OCI-LY3 (cell line): ENCODE results near the gene OR10H1.
"Not testable (repeated sequence)": the region's sequence is repeated elsewhere in the genome, so short reads cannot be mapped to it uniquely, and the experiment has no call there.

Experiments
- H2AFZ ChIP-seq: fragments of 200-600, 300-600 bp; shearing (Covaris generic); 2 replicates; pipeline ENCODE4 v1.6.0; 2014; ENCODE audit warnings: antibody characterized with exemption, low read depth, low read length
- H3K27ac ChIP-seq: fragments of 200-600, 300-600 bp; sonication (generic); 2 replicates; pipeline ENCODE4 v1.5.1; 2014; ENCODE audit warnings: mild to moderate bottlenecking, low read length, moderate library complexity, mixed read lengths
- H3K27me3 ChIP-seq: fragments of 200-600, 300-600 bp; sonication (generic); 2 replicates; pipeline ENCODE4 v1.6.1; 2014; ENCODE audit warnings: low read depth, low read length, mixed read lengths
- H3K36me3 ChIP-seq: fragments of 200-600, 300-600 bp; sonication (generic); replicated peaks from 2 replicates; pipeline ENCODE3; 2014; ENCODE audit warnings: low read depth, low read length, mixed read lengths
- H3K4me1 ChIP-seq: fragments of 300-600, 200-600 bp; sonication (generic); 2 replicates; pipeline ENCODE4 v1.6.1; 2014; ENCODE audit warnings: low read length, mixed read lengths
- H3K4me2 ChIP-seq: fragments of 200-600, 300-600 bp; sonication (generic); 2 replicates; pipeline ENCODE4 v1.6.1; 2014; ENCODE audit warnings: low read length, mixed read lengths
- H3K4me3 ChIP-seq: fragments of 300-600, 200-600 bp; sonication (generic); 2 replicates; pipeline ENCODE4 v1.5.1; 2014; ENCODE audit warnings: antibody characterized with exemption, mild to moderate bottlenecking, low read length, moderate library complexity
- H3K79me2 ChIP-seq: fragments of 300-600, 200-600 bp; shearing (Covaris generic); 2 replicates; pipeline ENCODE4 v1.6.1; 2014; ENCODE audit warnings: mild to moderate bottlenecking, low read length, mixed read lengths
- H3K9ac ChIP-seq: fragments of 300-600, 200-600 bp; shearing (Covaris generic); 2 replicates; pipeline ENCODE4 v1.6.0; 2014; ENCODE audit warnings: mild to moderate bottlenecking, low read length, moderate library complexity
- H3K9me3 ChIP-seq: fragments of 200-600, 300-600 bp; shearing (Covaris generic); 2 replicates; pipeline ENCODE4 v1.6.1; 2014; ENCODE audit warnings: low read length, mixed read lengths; ENCODE audit not compliant: insufficient read depth
- H4K20me1 ChIP-seq: fragments of 200-600, 300-600 bp; sonication (generic); 2 replicates; pipeline ENCODE4 v1.6.1; 2016; ENCODE audit warnings: low read length, mixed read lengths; ENCODE audit not compliant: insufficient read depth
- EZH2phosphoT487 ChIP-seq: fragments of 200-600 bp; shearing (Covaris generic); IDR thresholded peaks from 2 replicates; pipeline ENCODE4 v1.6.1; 2018; ENCODE audit warnings: antibody characterized with exemption, mixed run types, low read depth
- TF ChIP-seq, protein P1 (sequence below): fragments of 200-600, 300-600 bp; sonication (generic); IDR thresholded peaks from 2 replicates; pipeline ENCODE4 v1.5.1; 2014; ENCODE audit warnings: antibody characterized with exemption, low read length, low read depth

OR10H1 gene

DNA sequence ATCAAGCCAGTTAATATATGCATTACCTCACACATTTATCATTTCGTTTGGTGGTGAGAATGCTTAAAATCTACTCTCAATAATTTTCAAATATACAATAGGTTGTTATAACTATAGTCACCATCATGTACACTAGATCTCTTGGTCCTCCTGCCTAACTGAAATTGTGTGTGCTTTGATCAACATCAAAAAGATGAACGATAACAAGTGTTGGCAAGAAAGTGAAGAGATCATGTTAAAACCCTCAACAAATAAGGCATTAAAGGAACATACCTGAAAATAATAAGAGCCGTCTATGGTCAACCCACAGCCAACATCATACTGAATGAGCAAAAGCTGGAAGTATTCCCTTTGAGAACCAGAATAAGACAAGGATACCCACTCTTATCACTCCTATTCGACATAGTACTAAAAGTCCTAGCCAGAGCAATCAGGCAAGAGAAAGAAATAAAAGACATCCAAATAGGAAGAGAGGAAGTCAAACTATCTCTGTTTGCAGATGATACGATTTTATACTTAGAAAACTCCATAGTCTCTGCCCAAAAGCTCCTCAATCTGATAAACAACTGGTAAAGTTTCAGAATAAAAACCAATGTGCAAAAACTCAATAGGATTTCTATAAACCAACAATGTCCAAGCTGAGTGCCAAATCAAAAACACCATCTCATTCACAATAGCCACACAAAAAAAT is 27.9 kb upstream of the OR10H1 start:
- Histone ChIP-seq H3K36me3 (no peaks in the 10 kb centered on the region), H3K4me2 (no peak overlapping the region), H3K4me3 (no peak overlapping the region), H3K27me3 (peaks cover 18% of the 10 kb centered on the region), H3K9me3 (no peaks in the 10 kb centered on the region), H2AFZ (no peak overlapping the region), H3K79me2 (no peaks in the 10 kb centered on the region), H3K4me1 (no peaks in the 10 kb centered on the region), H3K9ac (no peak overlapping the region), H4K20me1 (no peaks in the 10 kb centered on the region), H3K27ac (no peak overlapping the region)
- TF ChIP-seq, protein P1, sequence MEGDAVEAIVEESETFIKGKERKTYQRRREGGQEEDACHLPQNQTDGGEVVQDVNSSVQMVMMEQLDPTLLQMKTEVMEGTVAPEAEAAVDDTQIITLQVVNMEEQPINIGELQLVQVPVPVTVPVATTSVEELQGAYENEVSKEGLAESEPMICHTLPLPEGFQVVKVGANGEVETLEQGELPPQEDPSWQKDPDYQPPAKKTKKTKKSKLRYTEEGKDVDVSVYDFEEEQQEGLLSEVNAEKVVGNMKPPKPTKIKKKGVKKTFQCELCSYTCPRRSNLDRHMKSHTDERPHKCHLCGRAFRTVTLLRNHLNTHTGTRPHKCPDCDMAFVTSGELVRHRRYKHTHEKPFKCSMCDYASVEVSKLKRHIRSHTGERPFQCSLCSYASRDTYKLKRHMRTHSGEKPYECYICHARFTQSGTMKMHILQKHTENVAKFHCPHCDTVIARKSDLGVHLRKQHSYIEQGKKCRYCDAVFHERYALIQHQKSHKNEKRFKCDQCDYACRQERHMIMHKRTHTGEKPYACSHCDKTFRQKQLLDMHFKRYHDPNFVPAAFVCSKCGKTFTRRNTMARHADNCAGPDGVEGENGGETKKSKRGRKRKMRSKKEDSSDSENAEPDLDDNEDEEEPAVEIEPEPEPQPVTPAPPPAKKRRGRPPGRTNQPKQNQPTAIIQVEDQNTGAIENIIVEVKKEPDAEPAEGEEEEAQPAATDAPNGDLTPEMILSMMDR: no peak
- TF ChIP-seq EZH2phosphoT487: no peak

DNA sequence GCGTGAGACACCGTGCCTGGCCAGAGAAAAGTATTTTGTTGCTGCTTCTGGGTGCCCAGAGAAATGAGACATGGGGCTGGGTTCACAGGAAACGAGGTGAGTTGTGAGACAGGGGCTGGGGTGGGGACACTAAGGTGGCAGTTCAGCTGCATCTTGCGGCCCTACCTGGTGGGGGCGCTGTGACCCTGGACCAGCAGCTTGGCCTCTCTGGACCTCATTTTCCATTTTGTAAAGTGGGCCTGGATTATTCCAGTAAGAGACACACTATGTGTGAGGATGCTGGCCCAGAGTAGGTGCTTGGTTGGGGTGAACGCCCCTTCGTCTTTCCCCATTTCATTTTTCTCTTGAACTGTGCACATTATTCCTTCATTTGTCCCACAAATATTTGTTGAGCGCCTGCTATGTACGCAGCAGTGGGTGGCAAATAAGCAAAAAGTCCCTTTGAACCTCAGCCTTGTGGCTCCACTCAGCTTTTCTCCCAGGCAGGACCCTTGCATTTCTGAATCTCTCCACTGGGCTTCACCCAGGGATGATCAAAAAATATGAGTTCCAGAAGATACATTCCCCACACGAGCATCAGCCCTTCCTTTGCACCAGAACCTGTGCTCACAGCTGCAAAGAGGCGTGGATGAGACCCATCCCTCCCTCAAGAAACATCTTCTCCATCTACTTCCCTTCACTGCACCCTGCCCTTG is 26.6 kb upstream of the OR10H1 start:
- H3K36me3 ChIP-seq: no peaks in the 10 kb centered on the region
- H3K27me3 ChIP-seq: peaks cover 18% of the 10 kb centered on the region
- no peak overlapping the region for H3K9ac ChIP-seq
- H4K20me1 ChIP-seq: no peaks in the 10 kb centered on the region
- no peaks in the 10 kb centered on the region for H3K79me2 ChIP-seq
- H3K4me2 ChIP-seq: no peak overlapping the region
- no peak overlapping the region for H2AFZ ChIP-seq
- no peak overlapping the region for H3K4me3 ChIP-seq
- no peaks in the 10 kb centered on the region for H3K4me1 ChIP-seq
- no peak overlapping the region for H3K27ac ChIP-seq
- no peaks in the 10 kb centered on the region for H3K9me3 ChIP-seq
- no peak for TF ChIP-seq EZH2phosphoT487
- TF ChIP-seq, protein P1: peak; percentile 30

DNA sequence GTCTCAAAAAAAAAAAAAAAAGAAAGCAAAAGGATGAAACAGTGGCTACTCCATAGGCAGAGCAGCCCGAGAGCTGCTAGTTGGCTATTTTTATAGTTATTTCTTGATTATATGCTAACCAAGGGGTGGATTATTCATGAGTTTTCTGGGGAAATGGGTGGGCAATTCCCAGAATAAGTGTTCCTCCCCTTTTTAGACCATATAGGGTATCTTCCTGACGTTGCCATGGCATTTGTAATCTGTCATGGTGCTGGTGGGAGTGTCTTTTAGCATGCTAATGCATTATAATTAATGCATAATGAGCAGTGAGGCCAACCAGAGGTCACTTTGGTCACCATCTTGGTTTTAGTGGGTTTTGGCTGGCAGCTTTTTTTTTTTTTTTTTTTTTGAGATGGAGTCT is 25.4 kb upstream of the OR10H1 start:
- peaks cover 9% of the 10 kb centered on the region; the same call in 1 of the 2 replicates for H3K27me3 ChIP-seq
- no peak overlapping the region for H3K9ac ChIP-seq
- peaks cover 3% of the 10 kb centered on the region; the same call in 1 of the 2 replicates for H3K4me1 ChIP-seq
- no peak overlapping the region for H3K4me2 ChIP-seq
- no peak overlapping the region for H3K27ac ChIP-seq
- no peaks in the 10 kb centered on the region for H4K20me1 ChIP-seq
- no peak overlapping the region for H3K4me3 ChIP-seq
- TF ChIP-seq, protein P1: no peak
- no peak for TF ChIP-seq EZH2phosphoT487
- H2AFZ ChIP-seq: no peak overlapping the region
- no peaks in the 10 kb centered on the region for H3K36me3 ChIP-seq
- H3K9me3 ChIP-seq: no peaks in the 10 kb centered on the region
- no peaks in the 10 kb centered on the region for H3K79me2 ChIP-seq

DNA sequence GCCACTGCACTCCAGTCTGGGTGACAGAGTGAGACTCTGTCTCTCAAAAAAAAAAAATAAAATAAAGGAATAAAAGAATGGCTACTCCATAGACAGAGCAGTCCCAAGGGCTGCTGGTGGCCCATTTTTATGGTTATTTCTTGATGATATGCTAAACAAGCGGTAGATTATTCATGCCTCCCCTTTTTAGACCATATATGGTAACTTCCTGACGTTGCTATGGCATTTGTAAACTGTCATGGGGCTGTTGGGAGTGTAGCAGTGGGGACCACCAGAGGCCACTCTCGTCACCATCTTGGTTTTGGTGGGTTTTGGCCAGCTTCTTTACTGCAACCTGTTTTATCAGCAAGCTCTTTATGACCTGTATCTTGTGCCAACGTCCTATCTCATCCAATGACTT is 24.4 kb upstream of the OR10H1 start:
- not testable (repeated sequence) for H3K36me3 ChIP-seq, H3K27me3 ChIP-seq, H3K79me2 ChIP-seq, H2AFZ ChIP-seq, H3K4me3 ChIP-seq, H3K9ac ChIP-seq, H3K27ac ChIP-seq, H3K4me1 ChIP-seq, H3K9me3 ChIP-seq, H4K20me1 ChIP-seq, H3K4me2 ChIP-seq
